HG03025 (cell line): Measurements from ENCODE around the gene TSPAN14.

Source experiments
- ATAC-seq: cut with Tn5 transposase; IDR thresholded peaks from one replicate; pipeline ENCODE4 v1.9.1; 2021; ENCODE audit warnings: mild to moderate bottlenecking, moderate library complexity; ENCODE audit not compliant: unreplicated experiment, low FRiP score

The TSPAN14 gene

DNA sequence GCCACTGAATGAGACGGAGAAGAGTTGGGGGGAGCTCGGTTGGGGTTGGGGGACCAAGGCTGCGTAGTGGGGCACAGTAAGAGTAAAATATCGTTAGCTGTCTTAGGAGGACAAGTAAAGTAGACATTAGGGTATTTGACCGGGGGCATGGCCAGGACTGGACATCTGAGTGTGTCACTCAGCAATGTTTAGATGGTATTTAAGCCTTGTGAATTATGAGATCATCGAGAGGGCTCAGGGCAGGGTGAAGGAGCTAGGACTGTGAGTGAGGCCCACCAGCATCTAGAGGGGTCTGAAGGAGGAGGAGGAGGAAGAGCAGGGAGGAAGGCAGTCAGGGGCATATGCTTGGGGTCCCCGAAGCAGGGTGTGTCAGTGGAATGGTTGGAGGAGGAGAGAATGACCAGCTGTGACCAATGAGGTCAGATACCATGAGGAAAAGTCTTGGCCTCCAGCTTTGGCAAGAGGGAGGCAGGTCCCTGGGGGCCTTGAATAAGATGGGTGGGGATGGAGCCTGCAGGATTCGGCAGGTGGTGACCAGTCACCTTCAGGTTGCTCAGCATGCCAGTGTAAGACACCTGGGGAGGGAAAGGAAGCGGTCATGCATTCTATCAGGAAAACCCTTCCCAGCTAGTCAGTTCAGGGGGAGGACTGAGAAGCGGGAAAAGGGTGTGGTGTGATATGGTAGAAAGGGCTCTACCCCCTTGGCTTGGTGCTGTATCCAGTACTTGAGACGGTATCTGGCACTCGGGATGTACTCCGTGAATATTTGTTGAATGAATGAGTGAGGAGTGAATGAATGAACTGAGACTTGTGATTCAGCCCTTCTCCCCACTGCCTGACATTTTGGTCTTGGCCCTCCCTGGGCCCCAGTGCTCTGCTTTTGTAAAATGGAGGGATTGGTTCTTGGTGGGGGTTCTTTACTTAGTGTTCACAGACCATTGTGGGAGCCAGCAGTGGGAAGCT lies 48.8 kb downstream of the TSPAN14 start:
- ATAC-seq: no peak

DNA sequence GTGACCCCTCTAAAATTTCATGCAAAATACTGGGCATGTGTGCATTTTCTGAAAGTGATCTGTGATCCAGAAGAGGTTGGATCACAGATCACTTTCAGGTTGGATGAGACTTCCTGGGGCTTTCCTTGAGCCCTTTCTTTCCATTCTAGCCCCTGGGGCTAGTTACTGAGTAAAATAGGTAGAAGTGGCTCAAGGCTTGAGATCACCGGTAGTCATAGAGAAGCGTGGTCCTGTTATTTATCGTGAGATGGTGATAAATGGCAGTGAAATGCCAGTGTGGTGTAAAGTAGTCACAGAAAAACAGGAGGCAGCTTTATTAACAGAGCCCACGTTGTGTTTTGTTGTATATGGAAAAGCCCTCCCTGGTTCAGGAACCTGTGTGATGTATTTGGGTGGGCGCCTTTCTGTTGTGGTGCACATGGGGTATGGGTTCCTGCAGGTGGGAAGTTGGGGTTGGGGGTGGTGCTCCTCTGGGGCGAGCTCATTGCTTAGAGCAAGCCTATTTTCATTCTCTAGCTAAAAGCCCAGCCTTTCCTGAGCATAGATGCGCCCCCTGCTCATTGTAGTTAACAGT lies 49.6 kb downstream of the TSPAN14 start:
- ATAC-seq: no peak

DNA sequence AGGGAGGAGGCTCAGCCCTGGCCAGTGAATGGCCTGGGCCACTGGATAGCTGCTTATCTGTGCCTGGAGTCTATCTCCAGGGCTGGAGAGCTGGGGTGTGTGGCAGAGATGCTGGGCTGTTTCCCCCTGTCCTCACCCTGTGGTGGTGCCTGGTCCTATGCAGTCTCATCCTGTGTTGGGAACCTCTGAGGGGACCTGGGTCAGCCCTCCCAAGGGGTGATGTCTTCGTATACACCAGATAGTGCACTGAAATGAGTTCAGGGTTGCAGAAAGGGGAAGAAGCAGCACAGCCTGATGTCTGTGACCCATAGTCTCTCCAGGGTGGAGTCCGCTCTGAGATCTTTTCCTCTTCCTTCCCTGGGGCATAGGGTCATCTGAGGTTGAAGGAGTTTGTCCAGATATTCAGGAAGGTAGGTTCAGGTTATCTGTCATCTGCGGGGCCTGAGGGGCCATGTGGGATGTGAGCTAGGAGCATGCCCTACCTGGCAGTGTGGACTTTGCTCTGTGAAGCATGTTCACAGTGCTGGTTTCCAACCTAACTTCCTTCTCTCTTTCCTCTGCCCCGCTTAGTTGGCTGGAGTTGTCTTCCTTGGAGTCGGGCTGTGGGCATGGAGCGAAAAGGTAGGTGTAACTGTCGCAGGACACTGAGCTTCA lies 50.2 kb downstream of the TSPAN14 start:
- no peak for ATAC-seq

DNA sequence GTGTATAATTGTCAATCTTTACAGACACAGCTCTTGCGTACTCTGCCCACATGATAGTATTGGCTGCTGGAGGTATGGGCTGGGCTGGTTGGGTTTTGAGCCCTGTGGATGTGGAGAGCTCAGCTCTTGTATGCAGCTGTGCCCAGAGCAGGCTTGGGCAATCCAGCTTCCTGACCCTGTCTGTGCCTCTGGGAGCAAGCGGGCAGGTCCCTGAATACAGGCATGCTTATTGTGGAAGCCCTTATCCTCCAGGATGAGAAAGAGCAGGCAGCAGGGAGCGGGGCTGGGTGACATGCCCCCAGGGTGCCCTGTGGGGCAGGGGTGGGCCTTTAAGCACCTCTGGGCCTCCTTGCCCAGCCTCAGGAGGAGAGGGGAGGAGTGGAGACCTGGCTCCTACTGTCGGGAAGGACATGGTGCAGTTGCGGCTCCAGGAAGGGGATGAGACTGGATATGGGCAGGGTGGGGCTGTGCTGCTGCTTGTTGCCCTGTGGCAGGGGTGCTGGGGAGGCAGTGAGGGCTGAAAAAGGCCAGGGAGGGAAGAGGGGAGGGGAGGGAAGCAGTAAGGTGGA lies 50.9 kb downstream of the TSPAN14 start:
- no peak for ATAC-seq

DNA sequence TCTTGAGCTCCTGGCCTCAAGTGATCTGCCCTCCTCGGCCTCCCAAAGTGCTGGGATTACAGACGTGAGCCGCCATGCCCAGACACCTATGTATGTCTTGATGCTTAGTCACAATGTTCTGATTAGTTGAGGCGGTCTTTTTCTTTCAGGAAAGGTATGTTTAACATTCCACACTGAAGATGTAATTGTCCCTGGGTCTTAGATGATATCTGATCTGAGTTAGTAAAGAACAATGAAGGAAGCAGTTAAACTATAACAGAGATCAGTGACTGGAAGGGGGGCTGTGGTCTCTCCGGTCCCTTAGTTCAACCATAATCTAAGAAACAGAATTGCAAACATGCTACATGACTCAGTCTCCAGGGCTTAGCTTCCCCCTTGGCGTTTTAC lies 52.1 kb downstream of the TSPAN14 start:
- no peak for ATAC-seq

- no peak for ATAC-seq
These were observed 52.9 kb downstream of the TSPAN14 start for GRCh38 chr10:80506836-80507487.

- ATAC-seq: no peak
These were observed 54.9 kb downstream of the TSPAN14 start for GRCh38 chr10:80509108-80509402.

DNA sequence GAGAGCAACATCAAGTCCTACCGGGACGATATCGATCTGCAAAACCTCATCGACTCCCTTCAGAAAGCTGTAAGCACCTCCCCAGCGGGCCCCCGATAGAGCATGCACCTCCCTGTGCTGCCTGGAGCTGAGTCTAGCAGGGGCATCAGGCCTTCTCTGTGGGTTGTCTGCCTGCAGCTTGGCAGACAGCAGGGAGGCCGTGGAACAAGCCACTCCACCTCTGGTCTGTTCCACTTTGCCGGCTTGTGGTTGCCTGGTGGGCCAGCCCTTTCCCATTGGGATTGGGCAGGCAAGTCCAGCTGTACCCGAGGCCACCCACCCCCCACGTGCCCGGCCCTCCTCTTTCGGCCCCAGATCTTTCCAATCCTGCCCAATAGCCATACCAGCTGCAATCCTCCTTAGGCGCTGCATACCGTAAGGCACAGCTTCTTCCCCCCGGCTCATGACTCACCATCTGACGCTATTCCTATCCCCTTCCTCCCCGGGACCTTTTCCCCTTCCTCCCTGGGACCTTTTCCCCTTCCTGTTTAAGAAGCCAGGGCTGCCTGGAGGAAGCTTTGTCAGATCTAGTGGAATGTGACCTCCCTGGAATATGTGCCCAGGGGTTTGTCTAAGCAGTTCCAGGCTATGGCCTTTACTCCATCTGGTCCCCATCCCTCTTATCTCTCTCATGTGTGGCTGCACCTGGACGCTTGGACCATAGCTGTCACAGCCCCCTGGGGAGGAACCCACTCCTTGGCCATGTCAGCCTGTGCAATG lies 55.5 kb downstream of the TSPAN14 start:
- no peak for ATAC-seq

DNA sequence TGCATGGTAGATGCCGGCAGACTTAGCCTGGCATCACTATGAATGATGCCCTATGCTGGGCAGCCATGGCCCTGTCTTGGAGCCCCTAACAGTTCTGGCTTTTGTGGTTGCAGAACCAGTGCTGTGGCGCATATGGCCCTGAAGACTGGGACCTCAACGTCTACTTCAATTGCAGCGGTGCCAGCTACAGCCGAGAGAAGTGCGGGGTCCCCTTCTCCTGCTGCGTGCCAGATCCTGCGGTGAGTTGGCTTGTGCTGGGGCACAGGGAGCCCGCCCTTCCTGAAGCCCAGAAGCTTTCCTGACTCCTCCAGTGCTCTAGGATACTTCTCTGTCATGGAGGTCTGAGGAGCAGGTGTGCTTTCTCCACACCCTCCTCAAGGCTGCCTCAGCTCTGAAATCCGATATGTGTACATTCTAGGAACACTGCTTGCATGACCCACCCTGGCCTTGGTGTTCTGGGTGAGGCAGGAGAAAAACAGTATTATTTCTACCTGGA lies 58.0 kb downstream of the TSPAN14 start:
- no peak for ATAC-seq

- ATAC-seq: no peak
These were observed 59.0 kb downstream of the TSPAN14 start for GRCh38 chr10:80513106-80513505.

DNA sequence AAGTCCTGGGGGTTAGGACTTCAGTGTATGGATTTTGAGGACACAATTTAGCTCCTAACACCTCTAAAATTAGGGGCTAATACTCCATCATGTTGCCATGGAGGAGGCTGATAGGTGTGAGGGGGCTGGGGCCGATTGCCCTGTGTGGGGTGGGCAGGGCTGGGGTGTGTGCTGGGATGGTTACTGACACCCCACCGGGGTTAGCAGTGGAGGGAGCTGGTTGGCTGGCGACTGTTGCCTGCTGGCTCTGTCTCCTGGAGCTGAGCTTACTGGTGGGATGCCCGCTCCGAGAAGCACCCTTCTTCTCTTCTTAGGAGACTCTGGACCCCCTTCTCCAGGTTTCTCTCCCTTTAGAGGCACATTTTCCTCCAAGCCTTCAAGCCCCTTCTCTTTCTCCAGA lies 61.4 kb downstream of the TSPAN14 start:
- no peak for ATAC-seq

DNA sequence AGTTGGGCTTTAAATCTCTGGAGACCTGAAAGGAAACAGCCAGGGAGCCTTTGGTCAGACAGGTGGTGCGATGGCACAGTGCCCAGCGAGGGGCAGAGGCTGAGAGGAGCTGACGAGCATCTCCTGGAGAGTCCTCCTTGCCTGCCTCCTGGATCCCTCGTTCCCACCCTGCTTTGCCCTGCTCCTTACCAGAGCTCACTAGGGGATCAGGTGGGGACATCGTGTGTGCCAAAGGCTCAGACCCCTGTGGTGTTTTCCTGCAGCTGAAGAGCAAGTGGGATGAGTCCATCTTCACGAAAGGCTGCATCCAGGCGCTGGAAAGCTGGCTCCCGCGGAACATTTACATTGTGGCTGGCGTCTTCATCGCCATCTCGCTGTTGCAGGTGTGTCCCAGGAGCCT lies 61.8 kb downstream of the TSPAN14 start:
- ATAC-seq: no peak

GRCh38 chr10:80516506-80517075 lies 62.5 kb downstream of the TSPAN14 start:
- ATAC-seq: no peak

DNA sequence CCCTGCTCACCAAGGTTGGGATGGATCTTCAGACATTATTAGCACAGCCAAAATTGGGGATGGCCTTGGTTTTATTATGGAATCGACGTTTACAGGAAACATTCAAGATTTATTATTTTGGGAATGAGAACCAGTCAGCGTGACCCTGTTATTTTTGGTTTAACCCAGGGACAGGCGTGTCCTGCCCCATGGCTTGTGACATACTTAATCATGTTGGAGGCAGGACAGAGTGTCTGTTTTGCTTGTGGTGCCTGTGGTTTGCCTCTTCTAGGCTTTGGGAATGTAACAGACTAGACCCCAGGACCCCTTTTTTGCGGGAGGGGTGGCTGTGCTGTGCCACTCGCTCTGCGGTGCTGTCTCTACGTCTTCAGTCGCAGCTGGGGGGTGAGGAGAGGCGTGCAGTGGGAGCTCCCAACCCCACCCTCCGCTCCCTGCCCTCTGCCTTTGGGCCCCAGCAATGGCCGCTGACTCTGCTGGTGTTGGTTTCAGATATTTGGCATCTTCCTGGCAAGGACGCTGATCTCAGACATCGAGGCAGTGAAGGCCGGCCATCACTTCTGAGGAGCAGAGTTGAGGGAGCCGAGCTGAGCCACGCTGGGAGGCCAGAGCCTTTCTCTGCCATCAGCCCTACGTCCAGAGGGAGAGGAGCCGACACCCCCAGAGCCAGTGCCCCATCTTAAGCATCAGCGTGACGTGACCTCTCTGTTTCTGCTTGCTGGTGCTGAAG lies 63.5 kb downstream of the TSPAN14 start:
- ATAC-seq: no peak

DNA sequence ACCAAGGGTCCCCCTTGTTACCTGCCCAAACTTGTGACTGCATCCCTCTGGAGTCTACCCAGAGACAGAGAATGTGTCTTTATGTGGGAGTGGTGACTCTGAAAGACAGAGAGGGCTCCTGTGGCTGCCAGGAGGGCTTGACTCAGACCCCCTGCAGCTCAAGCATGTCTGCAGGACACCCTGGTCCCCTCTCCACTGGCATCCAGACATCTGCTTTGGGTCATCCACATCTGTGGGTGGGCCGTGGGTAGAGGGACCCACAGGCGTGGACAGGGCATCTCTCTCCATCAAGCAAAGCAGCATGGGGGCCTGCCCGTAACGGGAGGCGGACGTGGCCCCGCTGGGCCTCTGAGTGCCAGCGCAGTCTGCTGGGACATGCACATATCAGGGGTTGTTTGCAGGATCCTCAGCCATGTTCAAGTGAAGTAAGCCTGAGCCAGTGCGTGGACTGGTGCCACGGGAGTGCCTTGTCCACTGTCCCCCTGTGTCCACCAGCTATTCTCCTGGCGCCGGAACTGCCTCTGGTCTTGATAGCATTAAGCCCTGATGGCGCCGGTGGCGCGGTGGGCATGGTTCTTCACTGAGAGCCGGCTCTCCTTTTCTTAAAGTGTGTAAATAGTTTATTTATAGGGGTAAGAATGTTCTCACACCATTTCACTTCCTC lies 64.2 kb downstream of the TSPAN14 start:
- peak; percentile 52 for ATAC-seq

DNA sequence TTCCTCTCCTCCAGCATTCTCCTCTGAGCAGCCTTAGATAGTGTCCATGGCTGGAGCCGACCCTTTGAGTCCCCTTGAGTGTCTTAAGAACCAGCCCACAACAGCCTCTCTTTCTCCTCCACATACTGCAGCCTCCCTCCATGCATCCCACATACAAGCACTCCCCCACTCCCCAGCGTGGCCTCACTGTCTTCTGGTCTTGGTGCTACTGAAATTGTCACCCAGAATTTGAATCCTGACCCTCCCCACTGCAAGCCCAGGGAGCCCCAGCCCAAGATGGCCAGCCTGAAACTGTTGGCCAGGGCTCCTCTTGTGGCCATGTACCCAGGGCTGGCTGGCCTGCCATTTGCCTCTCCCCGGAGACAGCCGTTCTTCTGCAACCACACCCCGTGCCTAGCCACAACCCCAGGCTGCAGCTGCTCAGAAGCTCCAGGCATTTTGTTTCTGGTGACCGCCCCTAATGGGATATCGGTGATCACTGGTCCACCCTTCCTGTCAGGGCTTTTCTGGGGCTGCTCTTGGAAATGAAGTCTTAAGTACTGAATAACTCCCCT lies 64.8 kb downstream of the TSPAN14 start:
- ATAC-seq: peak; percentile 18

- ATAC-seq: no peak
These were observed 66.0 kb downstream of the TSPAN14 start for GRCh38 chr10:80519936-80520650.
